HG03108 (cell line): ENCODE data around the gene NADSYN1.
A peak's percentile ranks its signal among the peaks of the same experiment; 100 is the strongest.

Source experiments
- ATAC-seq: cut with Tn5 transposase; IDR thresholded peaks from one replicate; pipeline ENCODE4 v1.9.1; 2021; ENCODE audit warnings: moderate library complexity; ENCODE audit not compliant: unreplicated experiment

The NADSYN1 gene

GRCh38 chr11:71432761-71433647 is 20.0 kb upstream of the NADSYN1 start:
- ATAC-seq: no peak

GRCh38 chr11:71433648-71434450 is 19.2 kb upstream of the NADSYN1 start:
- ATAC-seq: no peak

GRCh38 chr11:71434576-71435130 is 18.4 kb upstream of the NADSYN1 start:
- ATAC-seq: no peak

DNA sequence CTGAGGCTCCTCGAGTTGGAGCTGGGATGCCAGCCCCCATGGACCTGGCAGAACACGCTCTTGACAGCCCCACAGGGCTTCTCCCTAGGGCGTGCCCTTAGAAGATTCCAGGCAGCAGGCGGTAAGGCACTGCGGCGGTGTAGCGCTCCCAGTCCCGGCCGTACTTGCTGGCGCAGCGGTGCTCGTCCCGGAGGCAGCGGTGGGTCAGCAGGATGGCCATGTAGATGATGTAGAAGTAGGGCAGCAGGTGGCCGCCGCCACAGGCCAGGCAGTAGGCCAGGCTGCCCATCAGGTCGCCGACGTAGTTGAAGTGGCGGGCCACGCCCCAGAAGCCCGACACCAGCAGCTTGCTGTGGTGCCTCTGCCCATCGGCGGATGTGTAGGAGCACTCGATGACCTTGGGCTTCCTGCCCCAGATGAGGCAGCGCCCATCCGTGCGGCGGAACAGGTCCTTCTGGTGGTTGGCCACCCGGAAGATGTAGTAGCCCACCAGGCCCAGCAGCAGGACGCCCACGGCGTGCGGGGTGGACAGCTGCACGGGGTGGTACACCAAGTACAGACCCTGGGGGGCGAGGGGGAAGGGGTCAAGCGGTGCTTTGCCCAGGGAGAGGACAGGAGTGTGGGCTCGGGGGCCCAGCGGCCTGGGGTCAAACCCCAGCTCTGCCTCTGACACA is 17.6 kb upstream of the NADSYN1 start:
- ATAC-seq: no peak

GRCh38 chr11:71436861-71437260 is 16.1 kb upstream of the NADSYN1 start:
- ATAC-seq: no peak

- no peak for ATAC-seq
Measured at GRCh38 chr11:71437399-71437798, 15.6 kb upstream of the NADSYN1 start.

GRCh38 chr11:71437879-71438278 is 15.1 kb upstream of the NADSYN1 start:
- no peak for ATAC-seq

GRCh38 chr11:71438650-71439049 is 14.4 kb upstream of the NADSYN1 start:
- ATAC-seq: no peak

- ATAC-seq: no peak
Measured at GRCh38 chr11:71440021-71440755, 12.8 kb upstream of the NADSYN1 start.

GRCh38 chr11:71441251-71441650 is 11.8 kb upstream of the NADSYN1 start:
- ATAC-seq: no peak

DNA sequence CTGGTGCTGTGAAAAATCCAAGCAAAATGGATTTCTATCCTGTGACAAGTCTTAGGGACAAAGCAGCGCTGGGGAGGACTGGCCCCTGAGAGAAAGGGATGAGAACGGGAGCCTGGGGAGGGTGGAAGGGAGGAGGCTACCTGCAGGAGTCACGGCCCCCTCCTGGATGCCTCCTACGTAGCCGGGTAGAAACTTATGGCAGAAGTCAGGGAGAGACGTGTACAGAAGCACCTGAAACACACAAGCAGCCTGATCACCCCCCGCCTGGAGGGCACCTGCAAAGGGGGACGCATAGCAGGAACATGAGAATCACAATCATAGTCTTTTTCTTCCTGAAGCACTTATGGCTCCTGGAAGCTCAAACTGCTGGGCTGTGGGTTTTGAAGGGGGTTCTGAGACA is 10.9 kb upstream of the NADSYN1 start:
- no peak for ATAC-seq

GRCh38 chr11:71442880-71443279 is 10.1 kb upstream of the NADSYN1 start:
- ATAC-seq: no peak

DNA sequence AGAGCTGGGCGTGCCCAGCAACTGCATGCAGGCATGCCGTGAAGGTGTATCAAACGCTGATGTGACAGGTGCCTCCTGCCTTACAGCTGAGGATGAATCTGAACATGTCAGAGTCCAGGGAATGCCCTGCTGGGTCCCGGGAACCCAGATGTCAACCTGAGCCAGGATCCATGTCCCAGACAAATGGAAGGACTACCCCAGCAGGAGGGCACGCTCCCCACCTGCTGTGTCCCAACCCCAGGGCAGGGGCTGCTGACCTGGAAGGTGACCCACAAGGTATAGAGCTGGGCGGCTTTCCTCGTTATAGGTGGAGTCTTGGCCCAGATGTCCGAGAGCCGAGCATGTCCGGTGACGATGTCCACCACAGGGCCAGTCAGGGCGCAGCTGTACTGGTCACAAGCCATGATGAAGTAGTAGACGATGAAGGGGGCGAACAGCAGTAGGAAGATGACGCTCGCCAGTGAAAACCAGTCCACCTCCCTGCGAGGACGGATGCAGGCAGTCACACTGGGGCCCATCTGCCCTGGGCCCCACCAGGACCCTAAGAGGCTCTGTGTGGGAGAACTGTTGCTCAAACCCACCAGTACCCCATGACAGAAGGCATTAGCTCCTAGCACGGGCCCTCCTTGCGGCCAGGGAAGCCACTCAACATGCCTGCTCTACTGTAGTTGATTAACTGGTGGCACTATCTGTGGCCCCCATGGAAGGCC is 9.1 kb upstream of the NADSYN1 start:
- no peak for ATAC-seq

DNA sequence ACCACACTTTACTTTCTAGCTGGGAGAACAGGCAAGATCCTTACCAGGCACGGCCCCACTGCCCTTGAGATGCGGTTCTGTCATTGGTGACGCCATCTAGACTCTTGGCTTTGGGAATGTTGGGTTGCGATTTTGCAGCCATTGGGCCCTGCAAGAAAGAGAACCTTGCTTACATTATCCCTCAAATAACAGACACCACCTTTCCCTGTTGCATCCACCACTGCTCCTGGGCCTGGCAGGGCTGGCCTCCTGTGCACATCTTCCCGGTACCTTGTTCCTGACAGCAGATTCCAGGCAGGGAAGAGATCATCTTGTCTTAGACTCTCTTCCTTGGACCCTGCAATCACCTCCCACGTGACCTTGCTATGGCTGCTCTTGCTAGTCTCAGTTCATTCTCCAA is 8.2 kb upstream of the NADSYN1 start:
- ATAC-seq: no peak

DNA sequence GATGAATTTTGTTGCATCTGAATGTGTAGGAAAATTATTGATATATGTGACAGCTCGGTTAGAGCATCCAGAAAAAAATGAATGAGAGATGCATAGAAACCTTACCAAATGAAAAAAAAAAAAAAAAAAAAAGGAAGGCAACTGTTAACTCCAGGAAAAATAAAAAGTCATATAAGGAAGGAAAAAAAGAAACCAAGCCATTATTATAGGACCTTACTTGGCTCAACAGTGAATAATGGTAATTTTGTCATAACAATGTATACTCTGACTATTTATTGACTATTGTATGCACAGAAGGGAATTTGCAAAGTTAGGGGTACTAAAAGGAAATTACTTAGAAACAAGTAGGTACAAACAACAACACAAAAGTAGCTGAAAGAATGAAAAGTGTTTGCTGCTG is 6.9 kb upstream of the NADSYN1 start:
- no peak for ATAC-seq

DNA sequence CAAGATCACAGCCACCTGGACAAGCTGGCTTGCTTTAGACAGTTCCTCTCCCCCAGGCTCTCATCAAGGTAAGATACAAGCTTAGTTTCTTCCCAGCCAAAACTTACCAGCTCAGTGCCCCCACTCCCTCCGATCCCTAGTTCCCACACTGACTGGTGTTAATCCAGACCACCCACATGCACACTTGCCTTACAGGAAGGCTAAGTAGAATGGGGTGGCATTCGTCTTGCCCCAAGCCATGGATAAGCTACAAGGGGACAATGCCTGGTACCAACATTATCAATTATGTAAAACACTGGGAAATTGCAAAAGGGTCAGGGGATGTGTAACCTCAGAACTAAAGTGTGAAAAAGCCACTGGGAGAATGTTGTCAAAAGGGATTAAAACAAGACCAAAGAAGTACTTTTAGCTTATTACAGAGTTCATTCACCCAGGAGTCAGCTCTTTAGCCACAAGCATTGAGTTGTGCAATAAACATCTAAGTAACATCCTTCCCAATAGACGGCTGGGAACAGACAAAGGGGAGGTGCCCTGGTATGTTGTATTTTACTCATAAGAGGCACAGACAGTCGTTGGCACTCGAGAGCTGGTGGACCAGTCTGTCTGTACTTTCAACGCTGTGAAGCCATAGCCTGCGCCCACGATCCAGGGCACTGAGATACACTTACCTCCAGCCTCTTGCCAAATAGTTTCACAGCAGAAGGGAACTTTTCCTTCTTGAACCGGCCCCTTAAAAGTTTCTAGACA is 5.9 kb upstream of the NADSYN1 start:
- ATAC-seq: no peak

DNA sequence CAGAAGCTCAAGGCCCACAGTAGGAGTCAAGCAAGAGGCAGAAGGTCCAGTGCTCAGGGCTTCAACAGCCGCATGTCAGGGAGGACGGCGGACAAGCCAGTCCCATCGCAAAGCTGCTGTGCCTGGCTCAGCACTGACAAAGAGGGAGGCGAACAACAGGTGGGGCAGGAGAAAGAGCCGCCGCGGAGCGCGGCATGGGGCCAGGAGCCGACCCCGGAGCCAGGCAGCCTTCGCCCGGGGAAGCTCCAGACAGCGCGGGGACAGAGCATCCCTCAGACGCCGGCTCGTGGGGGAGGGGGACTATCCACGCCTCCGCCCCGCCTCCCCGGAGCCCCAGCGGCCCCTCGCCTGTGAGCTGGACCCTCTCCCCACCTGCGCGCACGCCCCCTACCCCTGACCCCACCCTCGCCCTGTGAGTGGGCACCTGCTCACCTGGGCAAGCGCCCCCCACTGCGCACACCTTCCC is 5.2 kb upstream of the NADSYN1 start:
- ATAC-seq: no peak

- ATAC-seq: peak; percentile 85
Measured at GRCh38 chr11:71448257-71449171, 4.5 kb upstream of the NADSYN1 start, which contains the start of gene DHCR7. Gene DHCR7, minus strand, starts transcription at chr11:71448393. Its CDS starts 3,441 bp downstream, at chr11:71444952.
